GM18519 (cell line): ENCODE results near the gene GRN.

ENCODE experiments used
- ATAC-seq: cut with Tn5 transposase; IDR thresholded peaks from one replicate; pipeline ENCODE4 v1.9.1; 2021; ENCODE audit warnings: mild to moderate bottlenecking, moderate library complexity; ENCODE audit not compliant: unreplicated experiment, low FRiP score

Gene GRN

GRCh38 chr17:44344939-44345453 is at the start of gene GRN:
TSS of gene GRN (plus strand) at chr17:44345302. CDS start at chr17:44349165, 3,863 bp downstream.
- peak; percentile 44 for ATAC-seq

- no peak for ATAC-seq
Observed at GRCh38 chr17:44297975-44298374, 47.1 kb upstream of the GRN start.

- ATAC-seq = no peak
Observed at GRCh38 chr17:44304651-44305050, 40.5 kb upstream of the GRN start.

GRCh38 chr17:44307387-44308186 is 37.5 kb upstream of the GRN start:
- ATAC-seq = no peak

GRCh38 chr17:44308320-44308818 is 36.7 kb upstream of the GRN start, which contains the start of gene RUNDC3A:
TSS of gene RUNDC3A (plus strand) at chr17:44308601. CDS start at chr17:44308833, 232 bp downstream.
- no peak for ATAC-seq

GRCh38 chr17:44308865-44309264 is 36.2 kb upstream of the GRN start:
- ATAC-seq = no peak

GRCh38 chr17:44309472-44309871 is 35.6 kb upstream of the GRN start:
- ATAC-seq = no peak

GRCh38 chr17:44310188-44310587 is 34.9 kb upstream of the GRN start:
- ATAC-seq = no peak

GRCh38 chr17:44310609-44311376 is 34.3 kb upstream of the GRN start:
- ATAC-seq = no peak

- no peak for ATAC-seq
Observed at GRCh38 chr17:44311562-44312181, 33.4 kb upstream of the GRN start.

GRCh38 chr17:44312396-44313104 is 32.6 kb upstream of the GRN start:
- no peak for ATAC-seq

GRCh38 chr17:44314031-44314430 is 31.1 kb upstream of the GRN start:
- ATAC-seq = no peak

- ATAC-seq = no peak
Observed at GRCh38 chr17:44314524-44314868, 30.6 kb upstream of the GRN start.

- no peak for ATAC-seq
Observed at GRCh38 chr17:44314869-44315661, 30.0 kb upstream of the GRN start.

- ATAC-seq = no peak
Observed at GRCh38 chr17:44315760-44316731, 29.1 kb upstream of the GRN start.

- ATAC-seq = no peak
Observed at GRCh38 chr17:44317545-44317944, 27.6 kb upstream of the GRN start.

- no peak for ATAC-seq
Observed at GRCh38 chr17:44318077-44318892, 26.8 kb upstream of the GRN start.

- no peak for ATAC-seq
Observed at GRCh38 chr17:44320066-44320465, 25.0 kb upstream of the GRN start.
